Astrocyte (in vitro differentiated cells and primary cell): ENCODE measurements around the gene RAB30. TPM values are rescaled to one million over a fixed set of nuclear protein-coding genes. Genes with fewer than 3 reads are reported as not detected.
"Not testable (repeated sequence)": the region's sequence is repeated elsewhere in the genome, so short reads cannot be mapped to it uniquely, and the experiment has no call there.

Experiments used
- DNase-seq: peaks from one replicate; pipeline ENCODE4 v3.0.0-alpha.2; 2010; ENCODE audit warnings: low read depth
- FAIRE-seq: peaks from 2 replicates; lab custom pipeline; 2011; peaks lifted over from hg19 to GRCh38; lab: Jason Lieb, UNC
- H2AFZ ChIP-seq: 2 replicates; pipeline ENCODE4 v1.6.0; 2012; ENCODE audit warnings: low read depth, low read length, inconsistent platforms
- H3K27ac ChIP-seq: 2 replicates; pipeline ENCODE4 v1.5.1; 2011; ENCODE audit warnings: low read depth, low read length, inconsistent platforms
- H3K27me3 ChIP-seq: 2 replicates; pipeline ENCODE4 v1.6.0; 2011; ENCODE audit warnings: low read length, inconsistent platforms; ENCODE audit not compliant: insufficient read depth
- H3K36me3 ChIP-seq: 2 replicates; pipeline ENCODE4 v1.5.1; 2011; ENCODE audit warnings: low read length, inconsistent platforms; ENCODE audit not compliant: insufficient read depth
- H3K4me1 ChIP-seq: 2 replicates; pipeline ENCODE4 v1.5.1; 2011; ENCODE audit warnings: low read length, inconsistent platforms; ENCODE audit not compliant: insufficient read depth
- H3K4me2 ChIP-seq: 2 replicates; pipeline ENCODE4 v1.6.0; 2012; ENCODE audit warnings: low read length, inconsistent platforms
- H3K4me3 ChIP-seq: 2 replicates; pipeline ENCODE4 v1.5.1; 2011; ENCODE audit warnings: low read depth, mild to moderate bottlenecking, low read length, inconsistent platforms; ENCODE audit not compliant: insufficient read depth
- H3K79me2 ChIP-seq: 2 replicates; pipeline ENCODE4 v1.6.0; 2012; ENCODE audit warnings: mild to moderate bottlenecking, low read length, inconsistent platforms; ENCODE audit not compliant: insufficient read depth
- H3K9ac ChIP-seq: 2 replicates; pipeline ENCODE4 v1.6.0; 2012; ENCODE audit warnings: mild to moderate bottlenecking, low read length, inconsistent platforms
- H3K9me3 ChIP-seq: 2 replicates; pipeline ENCODE4 v1.5.1; 2012; ENCODE audit warnings: low read depth, mild to moderate bottlenecking, low read length, inconsistent platforms; ENCODE audit not compliant: insufficient read depth
- H4K20me1 ChIP-seq: 2 replicates; pipeline ENCODE4 v1.6.0; 2012; ENCODE audit warnings: low read length, inconsistent platforms; ENCODE audit not compliant: insufficient read depth
- H3K27ac Mint-ChIP-seq: one replicate; pipeline ENCODE4 v1.8.0; 2021; ENCODE audit warnings: mild to moderate bottlenecking, mixed read lengths; ENCODE audit not compliant: unreplicated experiment
- H3K27me3 Mint-ChIP-seq: one replicate; pipeline ENCODE4 v1.8.0; 2021; ENCODE audit warnings: low read depth, mixed read lengths; ENCODE audit not compliant: unreplicated experiment
- H3K36me3 Mint-ChIP-seq: one replicate; pipeline ENCODE4 v1.8.0; 2021; ENCODE audit warnings: low read depth, mixed read lengths; ENCODE audit not compliant: unreplicated experiment
- H3K4me1 Mint-ChIP-seq: one replicate; pipeline ENCODE4 v1.8.0; 2021; ENCODE audit warnings: low read depth, mixed read lengths; ENCODE audit not compliant: unreplicated experiment
- H3K4me3 Mint-ChIP-seq: one replicate; pipeline ENCODE4 v1.8.0; 2021; ENCODE audit warnings: mild to moderate bottlenecking, moderate library complexity, mixed read lengths; ENCODE audit not compliant: unreplicated experiment
- H3K9me3 Mint-ChIP-seq: one replicate; pipeline ENCODE4 v1.8.0; 2021; ENCODE audit warnings: mild to moderate bottlenecking, mixed read lengths; ENCODE audit not compliant: unreplicated experiment
- EZH2 ChIP-seq: IDR thresholded peaks from 2 replicates; pipeline ENCODE4 v1.6.1; 2012; ENCODE audit warnings: mild to moderate bottlenecking, low read length, inconsistent platforms; ENCODE audit not compliant: insufficient read depth
- total RNA-seq: library from RNA; stranded (reverse); gene quantifications from 2 replicates; pipeline ENCODE4 v1.2.1, GENCODE V29; 2021
- TF ChIP-seq, protein P1 (sequence below): IDR thresholded peaks from 2 replicates; pipeline ENCODE4 v1.5.1; 2011; ENCODE audit warnings: low read depth, mild to moderate bottlenecking, inconsistent platforms, low read length, moderate library complexity; ENCODE audit not compliant: insufficient read depth

Gene RAB30
- total RNA-seq, 1 donor from 2014 or later = 40.0 TPM

GRCh38 chr11:82969811-82970210 lies 101.9 kb downstream of the RAB30 start:
- Histone ChIP-seq H3K4me2 (no peak overlapping the region), H4K20me1 (no peaks in the 10 kb centered on the region), H3K27ac (no peak overlapping the region), H2AFZ (no peak overlapping the region), H3K9me3 (no peaks in the 10 kb centered on the region), H3K4me3 (no peak overlapping the region), H3K9ac (no peak overlapping the region), H3K36me3 (no peaks in the 10 kb centered on the region), H3K4me1 (no peaks in the 10 kb centered on the region), H3K79me2 (no peaks in the 10 kb centered on the region), H3K27me3 (no peaks in the 10 kb centered on the region)
- DNase-seq = no peak
- H3K4me3 Mint-ChIP-seq = no peak overlapping the region
- no peaks in the 10 kb centered on the region for H3K36me3 Mint-ChIP-seq
- TF ChIP-seq, protein P1, sequence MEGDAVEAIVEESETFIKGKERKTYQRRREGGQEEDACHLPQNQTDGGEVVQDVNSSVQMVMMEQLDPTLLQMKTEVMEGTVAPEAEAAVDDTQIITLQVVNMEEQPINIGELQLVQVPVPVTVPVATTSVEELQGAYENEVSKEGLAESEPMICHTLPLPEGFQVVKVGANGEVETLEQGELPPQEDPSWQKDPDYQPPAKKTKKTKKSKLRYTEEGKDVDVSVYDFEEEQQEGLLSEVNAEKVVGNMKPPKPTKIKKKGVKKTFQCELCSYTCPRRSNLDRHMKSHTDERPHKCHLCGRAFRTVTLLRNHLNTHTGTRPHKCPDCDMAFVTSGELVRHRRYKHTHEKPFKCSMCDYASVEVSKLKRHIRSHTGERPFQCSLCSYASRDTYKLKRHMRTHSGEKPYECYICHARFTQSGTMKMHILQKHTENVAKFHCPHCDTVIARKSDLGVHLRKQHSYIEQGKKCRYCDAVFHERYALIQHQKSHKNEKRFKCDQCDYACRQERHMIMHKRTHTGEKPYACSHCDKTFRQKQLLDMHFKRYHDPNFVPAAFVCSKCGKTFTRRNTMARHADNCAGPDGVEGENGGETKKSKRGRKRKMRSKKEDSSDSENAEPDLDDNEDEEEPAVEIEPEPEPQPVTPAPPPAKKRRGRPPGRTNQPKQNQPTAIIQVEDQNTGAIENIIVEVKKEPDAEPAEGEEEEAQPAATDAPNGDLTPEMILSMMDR = no peak
- TF ChIP-seq EZH2 = no peak
- FAIRE-seq = no peak
- no peaks in the 10 kb centered on the region for H3K4me1 Mint-ChIP-seq
- H3K9me3 Mint-ChIP-seq = no peaks in the 10 kb centered on the region
- H3K27me3 Mint-ChIP-seq = no peaks in the 10 kb centered on the region
- no peak overlapping the region for H3K27ac Mint-ChIP-seq

DNA sequence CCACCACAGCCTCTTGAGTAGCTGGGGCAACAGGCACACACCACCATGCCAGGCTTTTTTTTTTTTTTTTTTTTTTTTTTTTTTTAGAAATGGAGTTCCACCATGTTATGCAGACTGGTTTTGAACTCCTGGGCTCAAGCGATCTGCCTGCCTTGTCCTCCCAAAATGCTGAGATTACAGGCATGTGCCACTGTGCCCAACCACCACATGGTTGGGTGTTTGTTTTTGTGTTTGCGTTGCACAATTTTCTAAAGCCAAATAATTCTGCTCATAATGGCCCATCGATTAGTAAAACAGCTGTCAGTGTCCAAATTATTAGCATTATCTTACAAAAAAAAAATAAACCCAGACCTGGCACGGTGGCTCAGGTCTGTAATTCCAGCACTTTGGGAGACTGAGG lies 104.3 kb downstream of the RAB30 start:
- no peak for FAIRE-seq
- no peak overlapping the region for H3K9ac ChIP-seq

GRCh38 chr11:82962021-82962420 lies 109.7 kb downstream of the RAB30 start:
- H3K27ac Mint-ChIP-seq, H3K9me3 Mint-ChIP-seq, H3K36me3 ChIP-seq, H3K9me3 ChIP-seq, H4K20me1 ChIP-seq, H3K4me1 ChIP-seq, H3K27me3 ChIP-seq, H3K27me3 Mint-ChIP-seq, H3K4me2 ChIP-seq, H3K36me3 Mint-ChIP-seq, H3K4me1 Mint-ChIP-seq, H3K4me3 ChIP-seq, DNase-seq, H3K27ac ChIP-seq, H2AFZ ChIP-seq, FAIRE-seq, H3K79me2 ChIP-seq, H3K4me3 Mint-ChIP-seq, H3K9ac ChIP-seq: not testable (repeated sequence)

More for the DNA sequence above, 104.3 kb downstream of the RAB30 start:
- TF ChIP-seq EZH2 = no peak
- TF ChIP-seq, protein P1 = no peak
- H3K4me2 ChIP-seq = no peak overlapping the region
- no peaks in the 10 kb centered on the region for H4K20me1 ChIP-seq
- H3K27ac ChIP-seq = no peak overlapping the region
- no peak overlapping the region for H2AFZ ChIP-seq
- H3K4me1 ChIP-seq = no peaks in the 10 kb centered on the region
- H3K36me3 ChIP-seq = no peaks in the 10 kb centered on the region
- H3K79me2 ChIP-seq = no peaks in the 10 kb centered on the region
- H3K4me1 Mint-ChIP-seq = no peaks in the 10 kb centered on the region
- no peak overlapping the region for H3K27ac Mint-ChIP-seq
- H3K27me3 Mint-ChIP-seq = no peaks in the 10 kb centered on the region
- H3K9me3 Mint-ChIP-seq = no peaks in the 10 kb centered on the region
- DNase-seq = no peak
- no peak overlapping the region for H3K4me3 Mint-ChIP-seq
- no peak overlapping the region for H3K4me3 ChIP-seq
- no peaks in the 10 kb centered on the region for H3K9me3 ChIP-seq
- H3K27me3 ChIP-seq = no peaks in the 10 kb centered on the region
- no peaks in the 10 kb centered on the region for H3K36me3 Mint-ChIP-seq
